Dedifferentiated amniotic fluid mesenchymal stem cell (primary cell): ENCODE measurements around the gene SLC39A11.
A peak's percentile ranks its signal among the peaks of the same experiment; 100 is the strongest.
"Not testable (repeated sequence)": the region's sequence is repeated elsewhere in the genome, so short reads cannot be mapped to it uniquely, and the experiment has no call there.

Experiments used
- DNase-seq: peaks from one replicate; pipeline ENCODE4 v3.0.0-alpha.2; 2016; ENCODE audit errors: extremely low spot score

The SLC39A11 gene

GRCh38 chr17:73071066-73071999, 21.2 kb downstream of the SLC39A11 start:
- DNase-seq = peak; percentile 15

- no peak for DNase-seq
Measured at GRCh38 chr17:73069841-73070240, 22.6 kb downstream of the SLC39A11 start.

DNA sequence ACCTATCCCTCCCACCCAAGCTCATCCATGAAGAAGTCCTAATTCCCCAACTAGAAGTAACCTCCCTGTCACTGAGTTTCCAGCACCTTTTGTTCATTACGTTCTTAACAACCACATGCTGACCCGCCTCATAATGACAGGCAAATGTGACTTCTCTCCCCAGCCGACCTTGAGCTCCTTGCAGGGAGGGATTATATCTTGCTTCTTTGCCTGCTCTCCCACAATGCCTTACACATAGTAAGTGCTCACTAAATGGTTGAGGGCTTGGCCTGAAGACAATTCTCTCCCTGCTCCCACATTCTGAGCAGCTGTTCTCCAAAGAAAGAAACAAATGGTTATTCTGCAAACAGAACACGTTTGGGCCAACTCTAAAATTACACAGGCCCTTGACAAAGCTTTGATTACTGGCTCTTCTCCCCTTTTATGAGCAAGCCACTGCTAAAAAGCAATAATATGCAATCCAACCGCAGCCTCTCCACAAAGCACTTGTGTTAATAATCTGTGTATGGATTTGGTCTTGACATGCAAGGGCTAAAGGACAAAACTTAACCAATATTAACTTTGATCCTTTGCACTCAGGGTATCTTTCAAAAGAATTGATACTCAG, 23.2 kb downstream of the SLC39A11 start:
- DNase-seq = no peak

DNA sequence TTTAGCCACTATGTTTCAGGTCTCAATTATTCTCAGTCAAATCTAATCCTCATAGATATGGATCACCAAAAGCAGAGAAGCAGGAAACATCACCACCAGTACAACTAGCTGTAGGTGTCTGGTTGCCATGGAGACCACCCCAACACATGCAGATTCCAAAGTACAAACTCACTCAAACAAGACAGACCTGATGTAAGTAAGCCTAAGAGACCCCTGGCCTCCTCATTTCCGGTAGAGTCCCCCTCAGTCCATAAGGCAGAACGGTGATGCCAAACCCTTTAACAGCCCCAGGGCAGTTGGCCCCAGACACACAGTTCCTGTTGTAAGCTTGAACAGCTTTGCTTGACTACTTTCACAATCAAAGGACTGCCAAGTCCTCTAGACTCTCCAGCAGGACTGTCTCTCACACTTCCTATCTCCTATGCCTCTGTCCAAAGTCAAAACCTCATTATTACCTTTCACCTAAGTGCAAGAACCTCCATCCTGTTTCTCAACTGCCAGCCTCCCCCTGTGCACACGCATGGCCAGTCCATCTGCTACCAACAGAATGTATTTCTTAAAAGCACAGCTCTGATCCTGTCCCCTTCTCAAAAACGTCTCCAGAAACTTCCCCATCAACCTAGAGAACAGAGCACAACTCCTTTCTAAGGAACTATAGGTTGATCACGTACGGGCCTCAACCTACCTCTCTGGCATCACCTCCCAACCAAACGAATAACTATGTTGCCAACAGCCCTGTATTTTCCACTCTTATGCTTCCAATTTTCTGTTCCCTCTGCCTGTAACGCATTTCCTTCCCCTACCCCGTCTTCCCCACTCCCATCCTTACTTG, 23.9 kb downstream of the SLC39A11 start:
- DNase-seq = no peak

DNA sequence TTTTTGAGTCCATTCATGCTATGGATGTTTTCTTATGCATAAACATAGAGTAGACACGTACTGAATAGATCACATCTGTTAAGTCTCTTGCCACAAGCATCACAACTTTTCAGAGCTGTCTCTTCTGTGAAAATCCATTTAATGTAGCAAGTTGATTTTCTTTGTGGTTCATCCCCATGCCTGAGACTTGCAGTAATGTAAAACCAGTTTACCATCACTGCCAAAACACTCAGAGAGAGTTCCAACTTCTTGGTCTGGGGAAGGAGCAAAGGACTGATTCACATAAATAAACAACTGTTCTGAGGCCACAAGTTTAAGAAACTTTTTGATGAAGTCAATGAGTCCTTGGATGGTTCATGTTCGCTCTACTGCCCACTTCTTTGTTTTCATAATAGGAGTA, 24.8 kb downstream of the SLC39A11 start:
- DNase-seq = peak; percentile 91

DNA sequence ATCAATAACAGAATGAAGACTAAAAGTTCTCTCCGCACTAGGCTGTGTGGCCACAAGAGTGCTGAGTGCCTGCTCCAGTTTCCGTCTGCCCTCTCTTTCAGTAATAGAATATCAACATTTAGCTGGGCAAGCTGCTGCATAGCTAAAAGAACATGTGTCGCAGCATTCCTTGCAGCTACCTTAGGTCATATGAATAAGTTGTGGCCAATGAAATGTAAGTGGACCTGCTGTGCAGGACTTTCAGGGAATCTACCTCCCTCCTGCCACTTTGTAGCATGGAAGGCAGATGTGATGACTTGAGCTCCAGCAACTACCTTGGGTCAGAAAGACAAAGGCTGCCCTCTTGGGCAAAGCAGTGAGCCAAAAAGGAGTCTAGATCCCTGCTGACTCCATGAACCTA, 25.4 kb downstream of the SLC39A11 start:
- DNase-seq = no peak

GRCh38 chr17:73066148-73066884, 26.2 kb downstream of the SLC39A11 start:
- DNase-seq = no peak

- DNase-seq = no peak
Measured at GRCh38 chr17:73065376-73065775, 27.1 kb downstream of the SLC39A11 start.

- no peak for DNase-seq
Measured at GRCh38 chr17:73064084-73064938, 28.2 kb downstream of the SLC39A11 start.

GRCh38 chr17:73062726-73063125, 29.8 kb downstream of the SLC39A11 start:
- DNase-seq = no peak

GRCh38 chr17:73061161-73061560, 31.3 kb downstream of the SLC39A11 start:
- no peak for DNase-seq

DNA sequence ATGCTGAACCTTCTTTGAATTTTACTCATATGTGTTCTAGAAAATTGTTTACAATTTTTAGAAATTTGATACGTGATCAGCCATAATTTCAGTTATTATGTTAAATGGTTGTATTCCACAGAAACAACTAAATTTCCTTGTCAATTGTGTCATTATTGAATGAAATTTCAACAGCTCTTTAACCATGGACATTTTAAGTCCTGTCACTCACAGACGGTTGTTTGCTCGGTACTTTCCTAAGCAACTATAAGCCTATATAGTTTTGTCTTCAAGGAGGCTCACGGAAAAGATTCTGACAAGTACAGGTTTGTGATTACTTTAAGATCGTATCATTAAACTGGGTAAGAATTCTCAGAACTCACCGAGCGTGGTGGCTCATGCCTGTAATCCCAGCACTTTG, 31.8 kb downstream of the SLC39A11 start:
- DNase-seq = no peak

DNA sequence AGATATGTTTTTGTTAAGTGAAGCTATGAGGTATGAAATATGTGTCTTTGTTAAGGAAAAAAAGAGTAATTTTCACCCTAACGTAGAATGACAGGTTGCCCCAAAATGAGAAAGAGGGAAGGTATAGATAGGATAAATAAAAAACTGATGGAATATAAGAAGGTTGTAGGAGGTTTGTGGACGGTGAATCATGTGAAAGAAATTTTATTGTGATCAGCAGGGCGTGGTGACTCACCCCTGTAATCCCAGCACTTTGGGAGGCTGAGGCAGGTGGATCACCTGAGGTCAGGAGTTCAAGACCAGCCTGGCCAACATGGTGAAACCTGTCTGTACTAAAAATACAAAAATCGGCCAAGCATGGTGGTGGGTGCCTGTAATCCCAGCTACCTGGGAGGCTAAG, 32.8 kb downstream of the SLC39A11 start:
- DNase-seq = not testable (repeated sequence)

DNA sequence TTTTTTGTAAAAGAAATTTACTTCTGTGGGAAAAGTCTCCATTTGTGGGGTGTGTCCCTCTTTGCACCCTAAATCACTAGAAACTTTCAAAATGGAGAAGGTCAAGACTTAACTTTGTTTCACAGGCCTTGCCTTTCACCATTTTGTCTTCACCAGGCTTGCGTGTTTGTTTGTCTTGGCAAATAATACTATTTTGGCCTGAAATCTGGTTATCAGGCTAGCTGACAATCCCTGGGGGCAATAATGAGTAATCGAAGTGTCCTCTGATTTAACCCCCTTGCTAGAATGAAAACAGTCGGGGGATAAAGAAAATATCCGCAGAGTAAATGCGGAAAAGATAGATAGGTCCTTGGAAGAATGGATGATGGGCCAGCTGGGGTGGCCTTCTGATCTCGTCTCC, 34.5 kb downstream of the SLC39A11 start:
- no peak for DNase-seq

DNA sequence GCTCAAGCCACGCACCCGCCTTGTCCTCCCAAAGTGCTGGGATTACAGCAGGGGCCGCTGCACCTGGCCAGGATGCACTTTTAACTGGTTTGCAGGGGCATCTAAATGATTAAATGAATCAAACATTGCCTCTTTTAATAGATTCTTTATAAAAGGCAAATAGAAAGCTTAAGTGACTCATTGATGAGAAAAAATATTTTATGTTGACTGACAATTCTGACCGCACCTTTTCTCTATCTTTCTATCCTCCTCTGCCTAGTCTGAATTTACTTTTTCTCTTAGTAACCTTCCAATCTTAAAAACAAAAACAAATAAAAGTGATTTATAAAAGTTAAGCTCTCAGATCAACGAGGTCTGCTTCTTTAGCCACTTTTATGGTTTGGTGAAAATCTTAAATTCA, 35.3 kb downstream of the SLC39A11 start:
- DNase-seq = no peak

DNA sequence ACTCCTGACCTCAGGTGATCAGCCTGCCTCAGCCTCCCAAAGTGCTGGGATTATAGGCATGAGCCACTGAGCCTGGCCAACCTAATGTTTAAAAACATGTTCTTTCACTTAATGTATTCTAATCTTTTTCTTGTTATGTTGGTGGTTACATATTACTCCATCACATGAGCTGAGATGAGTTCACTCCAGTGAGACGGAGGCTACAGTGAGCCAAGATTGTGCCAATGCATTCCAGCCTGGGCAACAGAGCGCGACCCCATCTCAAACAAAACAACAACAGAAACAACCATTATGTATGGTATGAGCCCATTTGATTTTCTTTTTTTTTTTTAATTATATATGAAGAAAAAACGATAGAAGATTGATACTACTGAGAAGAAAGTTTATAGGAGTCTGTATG, 39.6 kb downstream of the SLC39A11 start:
- DNase-seq = no peak

DNA sequence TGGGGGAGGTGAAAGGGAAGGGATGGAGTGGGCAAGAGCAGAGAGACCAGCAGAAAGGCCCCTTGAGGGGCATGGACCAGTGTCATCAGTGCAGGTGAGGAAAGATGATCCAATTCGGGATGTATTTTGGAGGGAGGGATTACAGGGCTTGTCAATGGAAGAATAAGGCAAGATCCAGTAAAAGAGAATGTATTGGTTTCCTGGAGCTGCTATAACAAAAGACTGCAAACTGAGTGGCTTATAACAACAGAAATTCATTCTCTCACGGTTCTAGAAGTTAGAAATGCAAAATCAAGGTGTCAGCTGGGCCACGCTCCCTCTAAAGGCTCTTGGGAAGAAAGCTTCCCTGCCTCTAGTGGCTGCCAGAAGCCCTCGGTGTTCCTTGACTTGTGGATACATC, 41.7 kb downstream of the SLC39A11 start:
- no peak for DNase-seq

- no peak for DNase-seq
Measured at GRCh38 chr17:73048170-73048569, 44.3 kb downstream of the SLC39A11 start.

GRCh38 chr17:73045724-73046123, 46.8 kb downstream of the SLC39A11 start:
- no peak for DNase-seq

DNA sequence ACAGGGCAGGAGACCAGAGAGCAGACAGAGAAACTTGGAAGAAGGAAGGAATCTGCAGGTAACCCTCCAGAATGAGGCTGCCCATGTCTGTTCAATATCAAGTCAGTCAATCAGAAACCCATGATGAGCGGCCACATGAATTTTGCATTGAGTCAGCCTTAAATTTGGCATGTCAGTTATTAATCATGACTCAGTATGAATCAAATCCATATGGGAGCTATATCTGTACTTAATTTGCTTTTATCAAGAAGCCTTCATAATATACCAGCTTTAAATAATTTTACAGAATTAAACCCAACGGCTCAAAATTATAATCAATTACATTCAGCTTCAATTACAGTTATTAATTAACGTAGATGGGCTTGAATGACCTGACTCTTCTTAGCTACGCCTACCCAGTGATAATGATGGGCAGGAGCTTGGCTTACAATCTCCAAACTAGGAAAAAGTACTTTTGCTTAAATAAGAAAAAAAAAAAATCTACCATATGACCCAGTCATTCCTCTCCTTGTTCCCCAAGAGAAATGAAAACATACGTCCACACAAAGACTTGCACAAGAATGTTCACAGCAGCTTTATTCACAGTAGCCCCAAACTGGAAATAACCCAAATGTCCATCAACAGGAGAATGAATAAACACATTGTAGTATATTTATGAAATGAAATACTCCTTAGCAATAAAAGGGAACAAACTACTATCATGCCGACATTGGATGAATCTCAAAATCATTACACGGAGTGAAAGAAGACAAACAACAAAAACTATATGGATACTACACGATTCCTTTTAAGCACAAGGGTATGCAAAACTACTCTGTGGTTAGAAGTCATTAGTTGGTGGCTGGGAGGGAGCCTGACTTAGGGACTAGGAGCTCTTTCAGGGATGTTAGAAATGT, 48.6 kb downstream of the SLC39A11 start:
- DNase-seq = peak; percentile 65
